ENCODE data around the gene SAT1.

Gene SAT1

DNA sequence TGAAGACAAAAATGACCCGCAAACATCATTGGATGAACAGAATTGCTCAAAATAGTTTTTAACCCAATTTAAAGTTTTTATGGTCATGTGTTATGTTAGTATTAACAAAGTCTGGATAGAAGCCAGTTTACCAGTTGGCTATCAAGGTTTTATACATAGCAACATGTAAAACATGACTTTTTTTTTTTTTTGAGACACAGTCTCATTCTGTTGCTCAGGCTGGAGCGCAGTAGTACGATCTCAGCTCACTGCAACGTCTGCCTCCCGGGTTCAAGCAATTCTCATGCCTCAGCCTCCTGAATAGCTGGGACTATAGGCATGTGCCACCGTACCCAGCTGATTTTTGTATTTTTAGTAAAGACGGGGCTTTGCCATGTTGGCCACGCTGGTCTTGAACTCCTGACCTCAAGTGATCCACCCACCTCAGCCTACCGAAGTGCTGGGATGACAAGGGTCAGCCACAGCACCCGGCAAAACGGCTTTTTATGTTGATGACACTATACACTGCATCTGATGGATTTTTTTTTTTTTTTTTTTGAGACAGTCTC lies 3.4 kb downstream of the SAT1 start:
- Mint-ChIP-seq H3K9me3 (no peaks in the 10 kb centered on the region), H3K27ac (no peak overlapping the region), H3K4me3 (no peak overlapping the region), H3K27me3 (no peaks in the 10 kb centered on the region), H3K4me1 (peaks cover 9% of the 10 kb centered on the region), H3K36me3 (peaks cover 14% of the 10 kb centered on the region)
- ATAC-seq (ENCODE audit: low read depth): no peak
- DNase-seq (ENCODE audit: low spot score in 2 of 2): no peak

GRCh38 chrX:23787745-23788118 lies 4.8 kb downstream of the SAT1 start:
- no peak overlapping the region for H3K27ac Mint-ChIP-seq
- H3K36me3 Mint-ChIP-seq: peaks cover 14% of the 10 kb centered on the region
- no peak for DNase-seq (ENCODE audit: low spot score in 2 of 2)
- H3K4me1 Mint-ChIP-seq: peaks cover 6% of the 10 kb centered on the region
- no peak overlapping the region for H3K4me3 Mint-ChIP-seq
- no peak for ATAC-seq (ENCODE audit: low read depth)
- H3K9me3 Mint-ChIP-seq: no peaks in the 10 kb centered on the region
- H3K27me3 Mint-ChIP-seq: no peaks in the 10 kb centered on the region

GRCh38 chrX:23788521-23788920 lies 5.5 kb downstream of the SAT1 start:
- H3K27ac Mint-ChIP-seq: no peak overlapping the region

DNA sequence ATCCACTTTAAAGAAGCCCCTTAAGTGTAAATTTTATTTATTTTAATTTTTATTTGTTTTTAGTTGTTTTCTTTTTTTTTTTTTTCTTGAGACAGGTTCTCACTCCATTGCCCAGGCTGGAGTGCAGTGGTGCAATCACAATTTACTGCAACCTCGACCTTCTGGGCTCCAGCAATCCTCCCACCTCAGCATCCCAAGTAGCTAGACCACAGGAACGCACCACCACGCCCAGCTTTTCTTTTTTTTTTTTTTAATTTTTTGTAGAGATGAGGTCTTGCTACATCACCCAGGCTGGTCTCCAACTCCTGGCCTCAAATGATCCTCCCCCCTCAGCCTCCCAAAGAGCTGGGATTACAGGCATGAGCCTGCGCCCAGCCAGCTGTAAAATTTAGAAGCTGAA lies 6.0 kb downstream of the SAT1 start:
- ATAC-seq (ENCODE audit: low read depth) (no peak), DNase-seq (ENCODE audit: low spot score in 2 of 2) (no peak)
- Mint-ChIP-seq H3K27ac (no peak overlapping the region), H3K27me3 (no peaks in the 10 kb centered on the region), H3K4me3 (no peak overlapping the region), H3K4me1 (peaks cover 5% of the 10 kb centered on the region), H3K9me3 (no peaks in the 10 kb centered on the region), H3K36me3 (peaks cover 12% of the 10 kb centered on the region)

More at GRCh38 chrX:23788521-23788920, 5.5 kb downstream of the SAT1 start:
- DNase-seq (ENCODE audit: low spot score in 2 of 2) (no peak), ATAC-seq (ENCODE audit: low read depth) (no peak)
- H3K4me3 Mint-ChIP-seq: no peak overlapping the region
- peaks cover 5% of the 10 kb centered on the region for H3K4me1 Mint-ChIP-seq
- H3K9me3 Mint-ChIP-seq: no peaks in the 10 kb centered on the region
- no peaks in the 10 kb centered on the region for H3K27me3 Mint-ChIP-seq
- H3K36me3 Mint-ChIP-seq: peaks cover 14% of the 10 kb centered on the region

DNA sequence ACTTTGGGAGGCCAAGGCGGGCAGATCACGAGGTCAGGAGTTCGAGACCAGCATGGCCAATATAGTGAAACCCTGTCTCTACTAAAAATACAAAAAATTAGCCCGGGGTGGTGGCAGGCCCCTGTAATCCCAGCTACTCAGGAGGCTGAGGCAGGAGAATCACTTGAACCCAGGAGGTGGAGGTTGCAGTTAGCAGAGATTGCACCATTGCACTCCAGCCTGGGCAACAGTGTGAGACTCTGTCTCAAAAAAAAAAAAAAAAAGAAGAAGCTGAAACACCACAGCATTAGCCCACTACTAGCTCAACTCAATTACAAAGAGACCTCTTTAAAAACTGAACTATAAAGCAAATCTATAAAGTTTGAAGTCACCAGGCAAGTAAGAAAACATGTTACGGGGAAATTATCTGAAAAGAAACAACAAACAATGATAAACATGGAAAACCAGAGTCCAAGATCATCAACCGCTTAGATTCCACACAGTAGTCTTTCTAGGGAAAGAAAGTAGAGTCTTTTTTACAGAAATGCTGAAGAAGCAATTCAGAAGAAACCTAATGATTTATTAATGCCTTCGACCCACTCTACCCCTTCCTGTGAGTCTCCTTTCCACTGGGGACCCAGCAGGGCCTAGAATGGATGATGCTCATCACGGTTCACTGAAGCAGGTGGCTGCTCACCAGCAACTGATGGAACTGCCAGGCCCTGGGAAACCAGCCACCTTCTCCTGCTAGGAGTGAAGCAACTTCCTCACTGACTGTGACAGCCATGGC lies 6.6 kb downstream of the SAT1 start:
- no peaks in the 10 kb centered on the region for H3K9me3 Mint-ChIP-seq
- peaks cover 10% of the 10 kb centered on the region for H3K36me3 Mint-ChIP-seq
- H3K4me3 Mint-ChIP-seq: no peak overlapping the region
- no peaks in the 10 kb centered on the region for H3K27me3 Mint-ChIP-seq
- H3K4me1 Mint-ChIP-seq: peaks cover 4% of the 10 kb centered on the region
- no peak overlapping the region for H3K27ac Mint-ChIP-seq
- ATAC-seq (ENCODE audit: low read depth) (no peak), DNase-seq (ENCODE audit: low spot score in 2 of 2) (no peak)

DNA sequence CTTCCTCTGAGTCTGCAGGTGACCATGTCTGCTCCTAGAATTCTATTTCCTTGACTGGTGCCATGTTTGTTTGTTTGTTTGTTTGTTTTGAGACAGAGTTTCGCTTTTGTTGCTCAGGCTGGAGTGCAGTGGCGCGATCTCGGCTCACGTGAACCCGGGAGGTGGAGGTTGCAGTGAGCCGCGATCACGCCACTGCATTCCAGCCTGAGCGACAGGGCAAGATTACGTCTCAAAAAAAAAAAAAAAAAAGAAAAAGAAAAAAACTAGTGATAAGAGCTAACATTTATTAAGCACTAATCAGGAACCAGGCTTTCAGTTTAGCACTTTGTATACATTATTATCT lies 7.2 kb downstream of the SAT1 start:
- ATAC-seq (ENCODE audit: low read depth) (no peak), DNase-seq (ENCODE audit: low spot score in 2 of 2) (no peak)
- Mint-ChIP-seq H3K4me1 (peaks cover 1% of the 10 kb centered on the region), H3K27me3 (no peaks in the 10 kb centered on the region), H3K36me3 (peaks cover 8% of the 10 kb centered on the region), H3K4me3 (no peak overlapping the region), H3K27ac (no peak overlapping the region), H3K9me3 (no peaks in the 10 kb centered on the region)

DNA sequence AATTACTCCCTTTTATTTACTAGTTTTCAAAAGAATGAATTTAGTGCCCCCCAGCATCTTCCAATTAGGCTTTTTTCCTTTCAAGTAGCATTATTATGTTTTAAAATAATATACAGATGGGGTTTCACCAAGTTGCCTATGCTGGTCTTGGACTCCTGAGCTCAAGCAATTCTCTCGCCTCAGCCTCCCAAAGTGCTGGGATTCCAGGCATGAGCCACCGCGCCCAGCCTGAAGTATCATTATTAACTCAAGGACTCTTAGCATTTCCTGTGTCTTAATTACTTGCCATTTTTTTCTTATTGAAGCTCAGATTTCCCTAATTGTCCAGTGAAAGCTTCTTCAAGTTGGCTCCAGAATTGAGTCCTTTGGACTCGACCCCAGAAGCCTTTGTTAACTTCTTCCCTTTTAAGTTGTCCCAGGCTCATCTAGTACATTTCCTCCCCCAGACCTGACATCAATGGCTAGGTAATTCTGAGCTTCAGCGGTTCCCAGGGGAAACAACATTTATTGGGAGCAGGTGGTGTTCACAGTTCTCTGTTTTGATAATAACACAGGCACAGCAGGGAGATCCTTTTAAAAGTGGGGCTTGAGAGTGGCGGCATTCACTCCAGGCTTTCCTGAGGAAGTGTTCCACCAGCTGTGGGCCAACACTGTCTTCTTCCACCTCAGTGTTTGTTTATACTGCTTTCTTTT lies 10.0 kb downstream of the SAT1 start:
- no peak overlapping the region for H3K4me3 Mint-ChIP-seq
- no peak overlapping the region for H3K27ac Mint-ChIP-seq
- H3K9me3 Mint-ChIP-seq: no peaks in the 10 kb centered on the region
- ATAC-seq (ENCODE audit: low read depth) (no peak), DNase-seq (ENCODE audit: low spot score in 2 of 2) (no peak)
- H3K4me1 Mint-ChIP-seq: no peaks in the 10 kb centered on the region
- H3K27me3 Mint-ChIP-seq: no peaks in the 10 kb centered on the region
- no peaks in the 10 kb centered on the region for H3K36me3 Mint-ChIP-seq

DNA sequence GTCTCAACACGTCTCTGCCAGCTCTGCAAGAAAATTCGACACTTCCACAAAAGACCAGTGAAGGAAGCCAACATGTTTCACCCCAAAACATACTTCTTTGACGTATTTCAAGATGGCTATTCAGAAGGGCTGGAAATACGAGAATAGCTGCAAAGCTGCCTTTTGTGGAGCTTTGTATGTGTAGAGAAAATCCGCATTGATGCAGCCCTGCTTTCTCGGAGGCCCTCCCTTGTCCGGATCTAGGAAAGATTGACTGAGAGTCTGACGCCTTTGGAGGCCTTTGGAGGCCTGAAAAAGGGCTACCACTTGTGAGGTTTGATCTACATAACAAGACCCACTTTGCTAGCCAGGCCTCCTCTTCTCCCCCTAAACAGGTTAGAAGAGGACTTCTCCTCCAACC lies 12.2 kb downstream of the SAT1 start:
- H3K4me1 Mint-ChIP-seq: no peaks in the 10 kb centered on the region
- no peaks in the 10 kb centered on the region for H3K9me3 Mint-ChIP-seq
- DNase-seq (ENCODE audit: low spot score in 2 of 2) (no peak), ATAC-seq (ENCODE audit: low read depth) (no peak)
- no peak overlapping the region for H3K27ac Mint-ChIP-seq
- no peak overlapping the region for H3K4me3 Mint-ChIP-seq
- no peaks in the 10 kb centered on the region for H3K27me3 Mint-ChIP-seq
- H3K36me3 Mint-ChIP-seq: no peaks in the 10 kb centered on the region

GRCh38 chrX:23797371-23798128 lies 14.6 kb downstream of the SAT1 start:
- no peaks in the 10 kb centered on the region for H3K36me3 Mint-ChIP-seq
- no peaks in the 10 kb centered on the region for H3K9me3 Mint-ChIP-seq
- no peak overlapping the region for H3K4me3 Mint-ChIP-seq
- DNase-seq (ENCODE audit: low spot score in 2 of 2) (no peak), ATAC-seq (ENCODE audit: low read depth) (no peak)
- no peak overlapping the region for H3K27ac Mint-ChIP-seq
- H3K4me1 Mint-ChIP-seq: no peaks in the 10 kb centered on the region
- no peaks in the 10 kb centered on the region for H3K27me3 Mint-ChIP-seq

DNA sequence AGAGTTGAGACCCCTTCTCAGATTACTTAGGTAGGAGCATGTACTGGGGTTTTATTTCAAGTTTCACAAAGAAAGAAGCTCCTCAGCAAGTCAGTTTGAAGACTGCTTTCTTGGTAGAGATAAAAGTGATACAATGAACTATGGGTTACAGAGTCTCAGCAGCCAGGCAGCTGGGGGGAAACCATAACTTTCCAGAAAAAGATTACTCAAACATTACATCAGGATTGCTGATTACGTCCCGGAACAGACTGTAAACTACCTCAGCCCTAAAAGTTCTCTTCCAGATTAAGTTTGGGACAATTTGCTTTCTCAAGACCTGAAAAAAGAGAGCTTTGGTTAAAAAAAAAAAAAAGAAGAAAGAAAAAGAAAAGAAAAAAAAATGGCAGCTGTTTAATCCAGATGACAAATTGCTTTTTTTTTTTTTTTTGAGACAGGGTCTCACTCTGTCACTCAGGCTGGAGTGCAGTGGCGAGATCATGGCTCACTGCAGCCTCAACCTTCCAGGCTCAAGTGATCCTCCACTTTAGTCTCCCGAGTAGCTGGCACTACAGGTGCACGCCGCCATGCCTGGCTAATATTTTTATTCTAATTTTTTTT lies 16.6 kb downstream of the SAT1 start:
- Mint-ChIP-seq H3K27ac (no peak overlapping the region), H3K9me3 (no peaks in the 10 kb centered on the region), H3K36me3 (no peaks in the 10 kb centered on the region), H3K4me1 (peaks cover 2% of the 10 kb centered on the region), H3K27me3 (no peaks in the 10 kb centered on the region), H3K4me3 (no peak overlapping the region)
- DNase-seq (ENCODE audit: low spot score in 2 of 2) (no peak), ATAC-seq (ENCODE audit: low read depth) (no peak)

GRCh38 chrX:23802431-23802830 lies 19.5 kb downstream of the SAT1 start:
- Mint-ChIP-seq H3K4me3 (no peak overlapping the region), H3K27ac (no peak overlapping the region), H3K9me3 (no peaks in the 10 kb centered on the region), H3K27me3 (no peaks in the 10 kb centered on the region), H3K36me3 (no peaks in the 10 kb centered on the region), H3K4me1 (peaks cover 2% of the 10 kb centered on the region)
- no peak for DNase-seq (ENCODE audit: low spot score in 2 of 2)
- no peak for ATAC-seq (ENCODE audit: low read depth)

GRCh38 chrX:23803931-23804381 lies 21.0 kb downstream of the SAT1 start:
- Mint-ChIP-seq H3K4me3 (no peak overlapping the region), H3K4me1 (peaks cover 2% of the 10 kb centered on the region), H3K9me3 (no peaks in the 10 kb centered on the region), H3K27me3 (no peaks in the 10 kb centered on the region), H3K27ac (no peak overlapping the region), H3K36me3 (no peaks in the 10 kb centered on the region)
- no peak for DNase-seq (ENCODE audit: low spot score in 2 of 2)
- ATAC-seq (ENCODE audit: low read depth): no peak

DNA sequence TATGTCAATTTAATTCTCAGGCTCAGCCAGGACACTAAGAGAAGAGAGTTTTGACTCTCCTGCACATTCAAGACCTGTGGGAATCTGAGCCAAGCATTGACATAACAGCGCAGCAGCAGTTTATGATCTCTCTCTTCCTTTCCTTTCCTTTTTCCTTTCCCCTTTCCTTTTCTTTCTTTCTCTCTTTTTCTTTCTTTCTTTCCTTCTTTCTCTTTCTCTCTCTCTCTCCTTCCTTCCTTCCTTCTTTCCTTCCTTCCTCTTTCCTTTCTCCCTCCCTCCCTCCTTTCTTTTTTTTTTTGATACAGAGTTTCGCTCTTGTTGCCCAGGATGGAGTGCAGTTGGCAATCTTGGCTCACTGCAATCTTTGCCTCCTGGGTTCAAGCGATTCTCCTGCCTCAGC lies 21.6 kb downstream of the SAT1 start:
- Mint-ChIP-seq H3K4me1 (peaks cover 2% of the 10 kb centered on the region), H3K36me3 (no peaks in the 10 kb centered on the region), H3K9me3 (no peaks in the 10 kb centered on the region), H3K27me3 (no peaks in the 10 kb centered on the region), H3K4me3 (no peak overlapping the region), H3K27ac (no peak overlapping the region)
- no peak for ATAC-seq (ENCODE audit: low read depth)
- DNase-seq (ENCODE audit: low spot score in 2 of 2): no peak

- DNase-seq (ENCODE audit: low spot score in 2 of 2) (no peak), ATAC-seq (ENCODE audit: low read depth) (no peak)
- no peaks in the 10 kb centered on the region for H3K9me3 Mint-ChIP-seq
- peaks cover 2% of the 10 kb centered on the region for H3K4me1 Mint-ChIP-seq
- no peaks in the 10 kb centered on the region for H3K27me3 Mint-ChIP-seq
- H3K36me3 Mint-ChIP-seq: no peaks in the 10 kb centered on the region
- H3K4me3 Mint-ChIP-seq: no peak overlapping the region
- no peak overlapping the region for H3K27ac Mint-ChIP-seq
Measured at GRCh38 chrX:23805389-23805788, 22.4 kb downstream of the SAT1 start.
